HepG2 (cell line): Measurements from ENCODE around the gene FAM118A. TPM values are rescaled to one million over a fixed set of nuclear protein-coding genes. Genes with fewer than 3 reads are reported as not detected.
A peak's percentile ranks its signal among the peaks of the same experiment; 100 is the strongest.

Experiments used
- ATAC-seq: fragments of 200-7000 bp; cut with Tn5 transposase; 3 replicates; pipeline ENCODE4 v1.9.1; 2020; ENCODE audit warnings: mild to moderate bottlenecking, moderate library complexity
- BruUV-seq: library from RNA; stranded (reverse); fragments of 400-500 nt; replicated peaks from 2 replicates; lab custom pipeline; 2021; lab: Mats Ljungman, UMichigan
- CTCF ChIA-PET: fragments of 300-600 bp; formaldehyde crosslinking; extraction: SDS; loops from one replicate; lab custom pipeline; 2021; ENCODE audit warnings: low total read pairs, inconsistent platforms, low intra/inter-chr PET ratio; lab: Yijun Ruan, JAX
- POLR2A ChIA-PET: fragments of 350-600 bp; sonication (Branson Sonifier 250); formaldehyde crosslinking; loops from one replicate; lab custom pipeline; 2020; ENCODE audit warnings: antibody characterized with exemption, inconsistent platforms; lab: Yijun Ruan, JAX
- DNase-seq: peaks from one replicate; pipeline ENCODE4 v3.0.0-alpha.2; 2015; ENCODE audit warnings: low spot score
- FAIRE-seq: peaks from 3 replicates; lab custom pipeline; 2011; peaks lifted over from hg19 to GRCh38; lab: Jason Lieb, UNC
- H2AFZ ChIP-seq: one replicate; pipeline ENCODE4 v1.6.1; 2011; ENCODE audit warnings: low read length, inconsistent platforms
- H3K27ac ChIP-seq: fragments of 300-600 bp; 3 replicates; pipeline ENCODE4 v1.8.0; 2011; ENCODE audit warnings: mixed run types, mild to moderate bottlenecking, mixed read lengths, low read length, inconsistent platforms; ENCODE audit not compliant: insufficient read depth; ENCODE audit errors: extremely low read length
- H3K27me3 ChIP-seq, 2 experiments: fragments of 200-600 bp in 1 of 2; 2 replicates in 1 of 2; 3 replicates in 1 of 2; pipeline versions ENCODE4 v1.6.0 to v1.8.0; 2011; ENCODE audit warnings: low read length in 2 of 2, mild to moderate bottlenecking in 2 of 2, moderate library complexity in 2 of 2, inconsistent platforms in 1 of 2; ENCODE audit not compliant: insufficient read depth in 2 of 2, control insufficient read depth in 1 of 2
- H3K36me3 ChIP-seq, 2 experiments: fragments of 200-600 bp in 1 of 2; replicated peaks in 1 of 2; 2 replicates in 1 of 2; 3 replicates in 1 of 2; pipeline versions ENCODE4 v1.5.1 to v1.8.0; 2011; ENCODE audit warnings: low read length in 2 of 2, inconsistent platforms in 1 of 2; ENCODE audit not compliant: insufficient read depth in 2 of 2, control insufficient read depth in 1 of 2
- H3K4me1 ChIP-seq: 2 replicates; pipeline ENCODE4 v1.5.1; 2012; ENCODE audit warnings: low read length, inconsistent platforms; ENCODE audit not compliant: insufficient read depth
- H3K4me2 ChIP-seq: 2 replicates; pipeline ENCODE4 v1.6.0; 2011; ENCODE audit warnings: low read depth, low read length, inconsistent platforms
- H3K4me3 ChIP-seq, 3 experiments: fragments of 200-600 bp in 1 of 3; sonication (generic), shearing (Covaris generic) in 1 of 3; replicated peaks in 1 of 3; 2 replicates each; pipeline ENCODE4 v1.5.1; 2011 to 2016; ENCODE audit warnings: low read length in 3 of 3, inconsistent platforms in 2 of 3, low read depth in 2 of 3, mild to moderate bottlenecking in 2 of 3, control low read depth in 1 of 3, mixed read lengths in 1 of 3; ENCODE audit not compliant: insufficient read depth in 1 of 3
- H3K79me2 ChIP-seq: one replicate; pipeline ENCODE4 v1.6.1; 2011; ENCODE audit warnings: low read length, inconsistent platforms; ENCODE audit not compliant: insufficient read depth
- H3K9ac ChIP-seq: 2 replicates; pipeline ENCODE4 v1.6.0; 2011; ENCODE audit warnings: mild to moderate bottlenecking, low read depth, low read length, inconsistent platforms; ENCODE audit not compliant: insufficient read depth
- H3K9me3 ChIP-seq: 2 replicates; pipeline ENCODE4 v1.5.1; 2012; ENCODE audit warnings: mild to moderate bottlenecking, low read length
- H4K20me1 ChIP-seq: 2 replicates; pipeline ENCODE4 v1.6.0; 2011; ENCODE audit warnings: inconsistent platforms, mild to moderate bottlenecking, low read length, moderate library complexity; ENCODE audit not compliant: insufficient read depth
- ARID2 ChIP-seq: sonication (generic); formaldehyde crosslinking; IDR thresholded peaks from 2 replicates; pipeline ENCODE4 v1.8.1; 2022; ENCODE audit warnings: mild to moderate bottlenecking, missing genetic modification reagents, borderline replicate concordance
- CEBPB ChIP-seq: IDR thresholded peaks from 2 replicates; pipeline ENCODE4 v1.6.1; 2011; ENCODE audit warnings: low read depth, low read length, improper control_type of control experiment, borderline replicate concordance
- LCORL ChIP-seq, 2 experiments: fragments of 450-650 bp in 1 of 2; sonication (generic) in 1 of 2; formaldehyde crosslinking in 1 of 2; IDR thresholded peaks; 2 replicates each; pipeline versions ENCODE4 v1.5.0 to v1.6.1; 2017 to 2020; ENCODE audit warnings: antibody characterized with exemption in 1 of 2, missing genetic modification reagents in 1 of 2
- MAF1 ChIP-seq: sonication (generic); formaldehyde crosslinking; IDR thresholded peaks from 2 replicates; pipeline ENCODE4 v1.5.0; 2020; ENCODE audit warnings: missing genetic modification reagents, borderline replicate concordance
- SNAI1 ChIP-seq: sonication (generic); formaldehyde crosslinking; IDR thresholded peaks from 2 replicates; pipeline ENCODE4 v1.5.0; 2020; ENCODE audit warnings: mild to moderate bottlenecking, missing genetic modification reagents, borderline replicate concordance
- STAT5B ChIP-seq: sonication (generic); formaldehyde crosslinking; IDR thresholded peaks from 2 replicates; pipeline ENCODE4 v1.4.0; 2020; ENCODE audit warnings: missing genetic modification reagents
- ZFY ChIP-seq: sonication (generic); formaldehyde crosslinking; IDR thresholded peaks from 2 replicates; pipeline ENCODE4 v1.4.0; 2020; ENCODE audit warnings: missing genetic modification reagents
- ZNF24 ChIP-seq: fragments of 450-650 bp; IDR thresholded peaks from 2 replicates; pipeline ENCODE4 v1.6.1; 2017; ENCODE audit warnings: antibody characterized with exemption, mild to moderate bottlenecking
- ZNF430 ChIP-seq: sonication (generic); formaldehyde crosslinking; IDR thresholded peaks from 2 replicates; pipeline ENCODE4 v1.9.0; 2021; ENCODE audit warnings: mild to moderate bottlenecking, missing genetic modification reagents
- ZNF616 ChIP-seq: sonication (generic); formaldehyde crosslinking; IDR thresholded peaks from 2 replicates; pipeline ENCODE4 v1.5.0; 2020; ENCODE audit warnings: low read depth, mild to moderate bottlenecking, missing genetic modification reagents
- WGBS: methylation state at CpG from one replicate; pipeline ENCODE4 v1.1.6; 2017; ENCODE audit warnings: low lambda C conversion rate; 5-methylcytosine and 5-hydroxymethylcytosine counted together
- in situ Hi-C: cut with HindIII; loops from 2 replicates; pipeline ENCODE4 v1.10.0; 2017; ENCODE audit warnings: low pct_unique_long_range_greater_than_20kb; ENCODE audit not compliant: extremely low pct_ligation_motif_present
- intact Hi-C: fragments of 100-400 bp; cut with micrococcal nuclease; formaldehyde crosslinking; loops from one replicate; pipeline ENCODE4 v1.10.0; 2022; ENCODE audit not compliant: unreplicated experiment
- polyA plus RNA-seq, 8 experiments: library from polyadenylated mRNA; depleted of rRNA in 3 of 8; stranded (reverse) in 7 of 8; unstranded in 1 of 8; fragments of >200 nt; fragmentation: Illumina TruSeq in 4 of 8; extraction: Trizol in 4 of 8; gene quantifications; 2 replicates each; pipeline versions ENCODE4 v1.2.1 to v1.2.3, GENCODE V29; 2011 to 2016; ENCODE audit warnings: low read depth in 4 of 8, missing spikeins in 1 of 8, mixed read lengths in 1 of 8; ENCODE audit not compliant: insufficient read depth in 1 of 8
- total RNA-seq, 5 experiments: library from RNA; depleted of rRNA; stranded (reverse); fragments of >200 nt; fragmentation: Illumina TruSeq; extraction: Trizol; gene quantifications; 2 replicates each; pipeline ENCODE4 v1.2.3, GENCODE V29; 2016; ENCODE audit warnings: low read depth in 1 of 5

Gene FAM118A
- total and polyA plus RNA-seq, 2 of the 13 experiments (the other 11 are each of a cell fraction or from before 2014, with no cell fraction given), result 36.7 to 48.2 TPM

- Histone ChIP-seq H3K27ac (peak overlapping the region; percentile 76), H3K4me1 (peaks cover 71% of the 10 kb centered on the region)
- TF ChIP-seq STAT5B (CRISPR knock-in tag) (no peak), ZNF430 (no peak), SNAI1 (CRISPR knock-in tag) (0 out of 2 replicates have a peak, but pooled peaks have one; percentile 9), ZNF24 (no peak), CEBPB (no peak), ZNF616 (no peak), LCORL (IDR thresholded peaks at IDR 0.05) (no peak), LCORL (CRISPR knock-in tag; IDR thresholded peaks at IDR 0.05) (no peak), MAF1 (CRISPR knock-in tag) (0 out of 2 replicates have a peak, but pooled peaks have one; percentile 12), ARID2 (CRISPR knock-in tag) (peak; percentile 13; the same call in 1 of the 2 replicates), ZFY (CRISPR knock-in tag) (no peak)
- TF ChIP-seq, all 625 proteins: peak for 3
- peak overlapping the region; percentile 88 to 94 (median 92) for H3K4me3 ChIP-seq
- ChIA-PET CTCF (no interaction called here), POLR2A (interaction anchor here (0.7 to 6.7 kb wide), 3 partner anchors 12 to 147 kb away, joined by 3 to 56 read pairs (median 4); partner anchors contain the start of gene NUP50)
- H2AFZ ChIP-seq, result no peak overlapping the region
- no peaks in the 10 kb centered on the region for H3K27me3 ChIP-seq
- no peaks in the 10 kb centered on the region for H3K9me3 ChIP-seq
- no peak for DNase-seq
- ATAC-seq, result no peak
- peaks cover 0 to 10% of the 10 kb centered on the region in 2 experiments; a peak in 1 of 5 replicates for H3K36me3 ChIP-seq
- H3K4me2 ChIP-seq, result peak overlapping the region; percentile 87
- no peak for FAIRE-seq
- 1% methylated on average over 13 of the region's 33 CpGs for WGBS
- intact Hi-C loops, result loop anchor here (2.0 kb wide), 1 partner anchor 42 kb away; no protein-coding TSS in a partner anchor
- no TSS peak for BruUV-seq
- in situ Hi-C loops, result no loop called here
- peaks cover 53% of the 10 kb centered on the region for H3K79me2 ChIP-seq
- peaks cover 15% of the 10 kb centered on the region; the same call in 1 of the 2 replicates for H4K20me1 ChIP-seq
- peak overlapping the region; percentile 81 for H3K9ac ChIP-seq
These were observed 720 bp downstream of the FAM118A start for GRCh38 chr22:45310331-45310976.
